ENCODE results near the gene INPP5E.

Gene INPP5E

GRCh38 chr9:136402067-136402466, 37.6 kb downstream of the INPP5E start:
- DNase-seq = no peak

- DNase-seq = no peak
Observed at GRCh38 chr9:136401173-136401922, 38.3 kb downstream of the INPP5E start.

- peak; percentile 66 for DNase-seq
Observed at GRCh38 chr9:136400038-136400834, 39.4 kb downstream of the INPP5E start, which contains the start of gene SNAPC4. TSS of gene SNAPC4 (minus strand) at chr9:136400170. CDS start at chr9:136398428, 1,742 bp downstream.

- no peak for DNase-seq
Observed at GRCh38 chr9:136399176-136400037, 40.2 kb downstream of the INPP5E start.

GRCh38 chr9:136398286-136398685, 41.4 kb downstream of the INPP5E start:
- no peak for DNase-seq

- DNase-seq = no peak
Observed at GRCh38 chr9:136397643-136398042, 42.0 kb downstream of the INPP5E start.

- DNase-seq = no peak
Observed at GRCh38 chr9:136396219-136396515, 43.5 kb downstream of the INPP5E start.

- no peak for DNase-seq
Observed at GRCh38 chr9:136395345-136396218, 44.1 kb downstream of the INPP5E start.

- no peak for DNase-seq
Observed at GRCh38 chr9:136395020-136395340, 44.7 kb downstream of the INPP5E start.

GRCh38 chr9:136394312-136395019, 45.2 kb downstream of the INPP5E start:
- DNase-seq = no peak

- no peak for DNase-seq
Observed at GRCh38 chr9:136393531-136393930, 46.1 kb downstream of the INPP5E start.

GRCh38 chr9:136392538-136393449, 46.9 kb downstream of the INPP5E start:
- DNase-seq = no peak

- DNase-seq = no peak
Observed at GRCh38 chr9:136391737-136392537, 47.7 kb downstream of the INPP5E start.

- DNase-seq = no peak
Observed at GRCh38 chr9:136389396-136389795, 50.2 kb downstream of the INPP5E start.

- no peak for DNase-seq
Observed at GRCh38 chr9:136387217-136387616, 52.4 kb downstream of the INPP5E start.

- DNase-seq = no peak
Observed at GRCh38 chr9:136386018-136386417, 53.6 kb downstream of the INPP5E start.

- DNase-seq = no peak
Observed at GRCh38 chr9:136385015-136385414, 54.6 kb downstream of the INPP5E start.

GRCh38 chr9:136383436-136383835, 56.2 kb downstream of the INPP5E start:
- no peak for DNase-seq

GRCh38 chr9:136381966-136382513, 57.6 kb downstream of the INPP5E start:
- DNase-seq = no peak
